RWPE2 (cell line): ENCODE data around the gene SYCP1.

ENCODE experiments used
- ATAC-seq: fragments of 200-7000 bp; cut with Tn5 transposase; 3 replicates; pipeline ENCODE4 v1.9.1; 2021; ENCODE audit warnings: low read depth
- DNase-seq: peaks from one replicate; pipeline ENCODE4 v3.0.0-alpha.2; 2020; ENCODE audit warnings: low spot score
- H3K27ac ChIP-seq: fragments of 450-650 bp; 2 replicates; pipeline ENCODE4 v1.5.1; 2017; ENCODE audit warnings: mild to moderate bottlenecking; ENCODE audit not compliant: poor library complexity, severe bottlenecking
- H3K27me3 ChIP-seq: fragments of 250-450 bp; sonication (Bioruptor Pico); 2 replicates; pipeline ENCODE4 v1.5.1; 2021; ENCODE audit warnings: mild to moderate bottlenecking, moderate library complexity; ENCODE audit not compliant: insufficient read depth, poor library complexity, severe bottlenecking
- H3K36me3 ChIP-seq: fragments of 250-450 bp; sonication (Bioruptor Pico); 2 replicates; pipeline ENCODE4 v1.5.1; 2020; ENCODE audit warnings: low read depth, mild to moderate bottlenecking, moderate library complexity
- H3K4me1 ChIP-seq: fragments of 250-450 bp; sonication (Bioruptor Pico); 2 replicates; pipeline ENCODE4 v1.5.1; 2021; ENCODE audit warnings: mild to moderate bottlenecking, moderate library complexity; ENCODE audit not compliant: insufficient read depth, poor library complexity, severe bottlenecking
- H3K4me3 ChIP-seq: fragments of 250-450 bp; sonication (Bioruptor Pico); 2 replicates; pipeline ENCODE4 v1.5.1; 2021; ENCODE audit warnings: mild to moderate bottlenecking, moderate library complexity; ENCODE audit not compliant: severe bottlenecking
- H3K9me3 ChIP-seq: fragments of 250-450 bp; sonication (Bioruptor Pico); 2 replicates; pipeline ENCODE4 v1.5.1; 2021; ENCODE audit warnings: mild to moderate bottlenecking, moderate library complexity; ENCODE audit not compliant: severe bottlenecking
- TF ChIP-seq, protein P1 (sequence below): fragments of 450-650 bp; IDR thresholded peaks from one replicate; pipeline ENCODE4 v1.5.1; 2017; ENCODE audit warnings: mild to moderate bottlenecking, moderate library complexity; ENCODE audit not compliant: poor library complexity, severe bottlenecking

SYCP1 gene

GRCh38 chr1:114861384-114861783 is 6.7 kb downstream of the SYCP1 start:
- TF ChIP-seq, protein P1, sequence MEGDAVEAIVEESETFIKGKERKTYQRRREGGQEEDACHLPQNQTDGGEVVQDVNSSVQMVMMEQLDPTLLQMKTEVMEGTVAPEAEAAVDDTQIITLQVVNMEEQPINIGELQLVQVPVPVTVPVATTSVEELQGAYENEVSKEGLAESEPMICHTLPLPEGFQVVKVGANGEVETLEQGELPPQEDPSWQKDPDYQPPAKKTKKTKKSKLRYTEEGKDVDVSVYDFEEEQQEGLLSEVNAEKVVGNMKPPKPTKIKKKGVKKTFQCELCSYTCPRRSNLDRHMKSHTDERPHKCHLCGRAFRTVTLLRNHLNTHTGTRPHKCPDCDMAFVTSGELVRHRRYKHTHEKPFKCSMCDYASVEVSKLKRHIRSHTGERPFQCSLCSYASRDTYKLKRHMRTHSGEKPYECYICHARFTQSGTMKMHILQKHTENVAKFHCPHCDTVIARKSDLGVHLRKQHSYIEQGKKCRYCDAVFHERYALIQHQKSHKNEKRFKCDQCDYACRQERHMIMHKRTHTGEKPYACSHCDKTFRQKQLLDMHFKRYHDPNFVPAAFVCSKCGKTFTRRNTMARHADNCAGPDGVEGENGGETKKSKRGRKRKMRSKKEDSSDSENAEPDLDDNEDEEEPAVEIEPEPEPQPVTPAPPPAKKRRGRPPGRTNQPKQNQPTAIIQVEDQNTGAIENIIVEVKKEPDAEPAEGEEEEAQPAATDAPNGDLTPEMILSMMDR, result no peak
- Histone ChIP-seq H3K27me3 (peaks cover 11% of the 10 kb centered on the region), H3K4me1 (no peaks in the 10 kb centered on the region), H3K9me3 (no peaks in the 10 kb centered on the region), H3K36me3 (no peaks in the 10 kb centered on the region), H3K4me3 (no peak overlapping the region), H3K27ac (no peak overlapping the region)
- DNase-seq (no peak), ATAC-seq (no peak)

DNA sequence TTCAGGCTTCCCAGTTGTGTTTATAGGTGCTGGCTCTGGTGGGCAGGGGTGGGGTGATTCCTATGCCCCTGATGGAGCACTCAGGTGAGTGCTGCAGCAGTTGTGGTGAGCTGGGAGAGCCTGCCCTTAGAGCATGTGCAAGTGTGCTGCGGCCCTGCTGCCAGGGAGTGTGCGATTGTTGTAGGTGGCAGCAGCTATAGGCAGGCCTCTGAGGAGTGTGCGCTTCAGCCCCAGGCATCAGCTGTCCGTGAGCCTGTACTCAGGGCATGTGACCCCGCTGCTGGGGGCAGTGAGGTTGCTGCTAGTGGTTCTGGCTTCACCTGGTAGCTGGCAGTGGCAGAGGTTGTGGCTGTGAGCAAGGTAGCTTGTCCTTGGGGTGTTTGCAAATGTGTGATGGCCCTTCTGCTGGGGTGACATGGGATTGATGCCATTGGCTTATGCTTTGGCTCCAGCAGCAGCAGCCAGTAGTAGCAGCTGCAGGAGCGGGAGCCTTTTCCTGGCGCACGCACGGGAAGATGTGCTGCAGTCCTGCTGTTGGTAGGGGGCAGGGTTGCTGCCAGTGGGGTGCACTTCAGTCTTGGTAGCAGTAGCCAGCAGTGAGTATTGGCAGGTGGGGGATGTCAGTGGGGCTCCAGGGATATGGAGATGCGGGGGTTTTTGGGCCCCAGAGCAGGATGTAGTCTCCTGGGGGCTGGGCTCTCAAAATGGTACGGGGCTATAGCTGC is 37.7 kb downstream of the SYCP1 start:
- Histone ChIP-seq H3K36me3 (no peaks in the 10 kb centered on the region), H3K4me3 (no peak overlapping the region), H3K9me3 (no peaks in the 10 kb centered on the region), H3K4me1 (no peaks in the 10 kb centered on the region), H3K27me3 (peaks cover 18% of the 10 kb centered on the region), H3K27ac (no peak overlapping the region)
- TF ChIP-seq, protein P1, result no peak
- no peak for ATAC-seq
- DNase-seq, result no peak

- no peak for DNase-seq
- H3K27me3 ChIP-seq, result peaks cover 17% of the 10 kb centered on the region
- H3K36me3 ChIP-seq, result no peaks in the 10 kb centered on the region
- H3K9me3 ChIP-seq, result peaks cover 2% of the 10 kb centered on the region
- H3K27ac ChIP-seq, result no peak overlapping the region
- no peaks in the 10 kb centered on the region for H3K4me1 ChIP-seq
- TF ChIP-seq, protein P1, result no peak
- ATAC-seq, result no peak
- H3K4me3 ChIP-seq, result no peak overlapping the region
These were observed 42.1 kb downstream of the SYCP1 start for GRCh38 chr1:114896795-114897194.

DNA sequence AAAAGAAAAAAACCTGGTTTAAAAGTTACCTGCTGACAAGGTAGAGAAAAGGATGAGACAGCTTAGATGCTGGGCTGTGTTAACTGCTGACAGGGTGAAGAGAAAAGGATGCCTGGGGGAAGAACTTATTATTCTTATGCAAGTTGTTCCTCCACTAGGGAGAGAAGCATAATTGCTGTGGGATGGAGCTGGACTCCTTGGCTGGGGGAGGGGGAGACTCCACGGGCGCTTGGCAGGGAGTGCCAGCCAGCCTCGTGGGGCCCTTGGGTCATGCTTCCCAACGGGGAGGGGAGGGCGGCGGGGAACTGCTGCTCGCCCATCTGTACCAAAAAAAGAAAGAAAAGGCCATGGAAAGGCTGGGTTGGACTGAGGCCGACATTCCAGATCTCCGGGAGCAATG is 47.2 kb downstream of the SYCP1 start:
- H3K4me3 ChIP-seq, result no peak overlapping the region
- DNase-seq (no peak), ATAC-seq (no peak)
- H3K27me3 ChIP-seq, result peaks cover 11% of the 10 kb centered on the region
- peaks cover 2% of the 10 kb centered on the region for H3K9me3 ChIP-seq
- TF ChIP-seq, protein P1, result no peak
- no peaks in the 10 kb centered on the region for H3K4me1 ChIP-seq
- no peak overlapping the region for H3K27ac ChIP-seq
- no peaks in the 10 kb centered on the region for H3K36me3 ChIP-seq

- Histone ChIP-seq H3K36me3 (no peaks in the 10 kb centered on the region), H3K4me1 (no peaks in the 10 kb centered on the region), H3K27me3 (peaks cover 16% of the 10 kb centered on the region), H3K4me3 (no peak overlapping the region), H3K27ac (no peak overlapping the region), H3K9me3 (peaks cover 2% of the 10 kb centered on the region)
- TF ChIP-seq, protein P1, result no peak
- DNase-seq (no peak), ATAC-seq (no peak)
These were observed 47.7 kb downstream of the SYCP1 start for GRCh38 chr1:114902343-114902742.
